Muscle of arm (tissue), 12 donors: Measurements from ENCODE around the gene MYOF. TPM values are rescaled to one million over a fixed set of nuclear protein-coding genes. Genes with fewer than 3 reads are reported as not detected.
A peak's percentile ranks its signal among the peaks of the same experiment; 100 is the strongest.
"Not testable (repeated sequence)": the region's sequence is repeated elsewhere in the genome, so short reads cannot be mapped to it uniquely, and the experiment has no call there.

ENCODE experiments used
- DNase-seq: peaks from one replicate; pipeline ENCODE4 v3.0.0-alpha.2; 2013
- polyA plus RNA-seq, 12 donors: library from polyadenylated mRNA; unstranded; fragments of 120-200 nt; gene quantifications; one replicate each; pipeline ENCODE4 v1.2.1, GENCODE V29; 2013; ENCODE audit not compliant: insufficient read length in 12 of 12

The MYOF gene
- polyA plus RNA-seq, 12 donors: 25.5 to 126 (median 60.3) TPM; not detected in 1

DNA sequence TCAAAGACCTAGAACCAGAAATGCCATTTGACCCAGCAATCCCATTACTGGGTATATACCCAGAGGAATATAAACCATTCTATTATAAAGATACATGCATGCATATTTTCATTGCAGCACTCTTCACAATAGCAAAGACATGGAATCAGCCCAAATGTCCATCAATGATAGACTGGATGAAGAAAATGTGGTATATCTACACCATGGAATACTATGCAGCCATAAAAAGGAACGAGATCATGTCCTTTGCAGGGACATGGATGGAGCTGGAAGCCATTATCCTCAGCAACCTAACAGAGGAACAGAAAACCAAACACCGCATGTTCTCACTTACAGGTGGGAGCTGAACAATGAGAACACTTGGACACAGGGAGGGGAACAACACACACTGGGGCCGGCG, 123.7 kb downstream of the MYOF start:
- not testable (repeated sequence) for DNase-seq

DNA sequence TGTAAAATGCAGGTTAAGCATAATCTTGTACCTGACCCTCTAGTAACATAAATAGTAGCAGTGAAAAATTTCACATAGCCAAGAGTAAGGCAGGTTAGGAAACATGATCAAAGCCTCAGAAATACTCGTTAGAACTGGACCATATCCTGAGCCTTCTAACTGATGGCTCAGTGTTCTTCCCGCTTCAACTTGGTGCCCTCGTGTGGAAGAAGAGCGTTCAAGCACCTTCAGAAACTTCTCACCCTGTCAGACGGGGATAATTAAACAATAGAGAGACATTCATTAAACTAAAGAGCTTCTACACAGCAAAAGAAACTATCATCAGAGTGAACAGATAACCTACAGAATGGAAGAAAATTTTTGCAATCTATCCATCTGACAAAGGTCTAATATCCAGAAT, 124.5 kb downstream of the MYOF start:
- no peak for DNase-seq

DNA sequence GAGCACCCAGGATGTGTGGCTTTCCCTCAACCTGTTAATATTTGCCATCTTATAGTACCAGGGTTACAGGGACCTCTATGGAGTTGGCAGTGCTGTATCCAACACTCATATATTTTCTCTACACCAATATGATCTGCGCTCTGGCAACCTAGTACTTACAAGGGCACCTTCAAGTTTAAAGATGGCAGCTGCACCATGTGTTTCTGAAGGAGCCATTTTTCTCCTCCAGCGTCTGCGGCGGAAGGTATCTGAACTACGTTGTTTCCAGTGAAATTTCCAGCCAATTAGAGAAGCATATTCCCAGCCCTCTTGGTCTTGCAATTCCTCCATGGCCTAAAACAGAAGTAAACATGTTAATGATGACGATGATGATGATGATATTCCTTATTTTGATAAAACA, 125.6 kb downstream of the MYOF start:
- DNase-seq: no peak

DNA sequence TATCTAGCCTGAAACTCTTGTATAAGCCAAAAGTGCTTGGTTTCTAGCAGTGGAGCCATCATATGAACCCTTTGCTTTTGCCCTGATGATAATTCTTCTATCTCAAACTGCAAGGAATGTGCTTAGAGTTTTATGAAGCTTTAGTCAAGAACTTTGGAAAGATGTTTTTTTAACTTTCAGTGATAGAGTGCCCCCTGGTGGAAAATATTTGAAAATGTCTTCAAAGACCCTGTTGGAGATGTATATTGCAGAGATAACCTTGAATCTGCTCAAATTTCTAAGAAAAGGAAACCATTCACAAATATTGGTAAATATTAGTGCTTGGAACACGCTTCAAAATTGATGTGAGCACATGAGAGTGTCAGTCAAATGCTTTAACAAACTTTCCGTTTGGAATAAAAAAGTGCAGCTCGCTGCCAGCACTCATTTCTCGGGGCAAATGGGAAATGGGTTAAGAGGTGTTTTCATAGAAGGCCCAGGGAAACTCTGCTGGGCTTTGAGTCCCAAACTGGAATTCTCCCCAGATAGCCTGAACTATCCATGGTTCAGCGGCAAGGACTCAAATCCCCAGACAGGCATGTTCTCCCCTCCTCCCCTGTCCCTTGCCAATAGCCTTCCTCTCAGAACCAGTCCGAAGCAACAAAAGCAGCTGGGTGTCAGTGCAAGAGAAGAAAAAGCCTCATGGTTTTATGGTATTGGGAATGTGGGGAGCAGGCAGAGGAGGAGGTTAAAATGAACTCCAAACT, 129.3 kb downstream of the MYOF start:
- DNase-seq: peak; percentile 38

DNA sequence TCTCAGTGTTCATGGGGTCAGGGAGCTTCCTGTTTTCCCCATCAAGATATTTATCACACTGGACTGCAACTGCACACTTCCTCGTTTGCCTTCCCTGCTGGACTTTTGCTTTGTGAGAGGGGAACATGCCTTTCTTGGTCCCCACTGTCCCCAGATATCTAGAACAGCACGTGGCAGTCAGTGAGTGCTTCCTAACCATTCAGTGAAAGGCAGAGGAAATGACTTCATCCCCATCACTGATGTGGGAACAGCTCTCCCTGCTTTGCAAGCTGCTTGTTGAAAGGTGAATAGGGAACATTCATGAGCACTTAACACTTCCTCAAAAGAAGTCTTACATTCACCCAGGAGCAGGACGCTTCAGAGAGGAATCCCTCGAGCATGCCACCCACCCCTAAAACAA, 135.4 kb downstream of the MYOF start:
- no peak for DNase-seq

DNA sequence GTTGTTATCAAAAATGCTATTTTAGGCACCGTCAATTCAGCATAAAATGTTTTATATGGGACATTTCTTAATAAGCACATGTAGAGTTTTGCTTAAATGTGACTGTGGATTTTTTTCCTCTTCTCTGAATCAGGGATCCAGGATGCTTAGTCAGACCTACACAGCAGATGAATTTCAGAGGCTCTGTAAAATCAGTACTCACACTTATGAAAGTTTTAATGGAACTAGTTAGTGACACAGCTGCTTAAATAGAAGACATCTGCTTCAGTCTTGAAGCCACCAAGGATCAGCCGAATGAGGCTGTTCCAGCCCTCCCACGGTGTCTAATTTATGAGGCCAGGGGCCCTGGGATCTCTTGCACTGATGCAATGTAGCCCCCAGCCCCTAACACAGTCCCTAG, 136.0 kb downstream of the MYOF start:
- no peak for DNase-seq

DNA sequence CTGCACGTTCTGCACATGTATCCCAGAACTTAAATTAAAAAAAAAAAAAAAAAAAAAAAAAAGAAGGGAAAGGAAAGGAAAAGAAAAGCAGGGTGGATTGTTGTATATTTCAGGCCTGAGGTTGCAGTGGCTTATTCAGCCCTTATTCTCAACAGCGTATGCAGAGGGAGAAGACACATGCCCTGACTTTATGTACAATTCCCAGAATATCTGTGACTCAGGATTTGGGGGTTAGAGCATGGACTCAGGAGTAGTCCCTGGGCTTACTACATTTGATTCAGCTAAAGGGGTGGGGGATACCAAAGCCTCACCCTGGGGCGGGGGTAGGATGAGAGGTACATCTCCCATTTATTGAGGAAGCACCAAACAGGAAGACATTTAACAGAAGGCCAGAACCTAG, 137.4 kb downstream of the MYOF start:
- no peak for DNase-seq

DNA sequence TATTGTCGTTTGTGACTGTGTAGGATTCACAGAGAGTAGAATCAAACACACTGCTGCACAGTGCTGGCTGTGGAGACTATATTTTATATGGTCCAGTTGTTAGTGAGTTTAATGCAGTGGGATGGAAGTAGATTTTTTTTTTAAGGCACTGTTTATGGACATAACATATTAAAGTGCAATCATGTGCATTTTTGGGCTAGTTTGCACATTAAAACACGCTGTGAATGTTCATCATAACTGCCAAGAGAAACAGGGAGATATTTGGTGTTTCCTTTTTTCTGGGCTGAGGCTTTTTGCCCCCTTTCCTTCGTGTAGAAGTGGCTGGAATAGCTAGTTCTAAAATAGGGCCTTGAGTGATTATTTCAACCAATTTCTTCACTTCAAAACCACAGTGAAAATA, 139.2 kb downstream of the MYOF start:
- DNase-seq: no peak

DNA sequence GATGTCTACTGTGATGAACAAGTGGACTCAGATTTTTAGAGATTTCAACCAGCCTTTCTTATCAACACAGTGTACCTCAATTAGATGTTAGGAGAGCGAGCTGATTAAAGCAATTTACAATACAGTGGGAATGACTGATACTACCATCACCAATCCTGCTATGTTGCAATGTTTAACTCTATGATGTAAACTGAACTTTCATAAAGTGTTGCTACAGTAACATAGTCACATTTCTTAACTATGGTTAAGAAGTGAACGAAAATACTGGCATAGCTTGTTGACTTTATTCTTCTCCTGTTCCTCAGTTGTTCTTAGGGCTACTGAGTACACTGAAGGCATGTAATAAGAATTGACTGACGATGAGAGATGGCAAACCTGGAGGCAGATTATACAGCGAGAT, 139.8 kb downstream of the MYOF start:
- no peak for DNase-seq

DNA sequence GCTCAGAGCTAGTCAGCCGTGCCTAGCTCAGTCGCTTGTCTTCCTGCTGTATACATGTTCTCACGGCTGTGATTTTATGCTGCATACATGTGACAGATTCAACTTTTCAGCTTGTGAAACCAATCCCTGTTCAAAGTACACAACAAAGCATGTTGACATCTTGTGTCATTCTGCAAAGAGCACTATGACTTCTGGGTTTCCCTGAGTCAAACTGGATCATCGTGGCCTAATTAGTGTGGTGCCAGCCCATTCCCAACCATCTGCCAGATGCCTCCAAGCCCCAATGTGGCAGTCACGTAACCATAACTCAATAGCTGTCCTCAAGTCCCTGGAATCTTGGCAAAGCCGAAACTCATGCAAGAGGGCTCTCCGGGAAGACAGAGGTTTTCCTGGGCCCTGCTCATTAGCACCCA, 144.8 kb downstream of the MYOF start:
- DNase-seq: no peak

DNA sequence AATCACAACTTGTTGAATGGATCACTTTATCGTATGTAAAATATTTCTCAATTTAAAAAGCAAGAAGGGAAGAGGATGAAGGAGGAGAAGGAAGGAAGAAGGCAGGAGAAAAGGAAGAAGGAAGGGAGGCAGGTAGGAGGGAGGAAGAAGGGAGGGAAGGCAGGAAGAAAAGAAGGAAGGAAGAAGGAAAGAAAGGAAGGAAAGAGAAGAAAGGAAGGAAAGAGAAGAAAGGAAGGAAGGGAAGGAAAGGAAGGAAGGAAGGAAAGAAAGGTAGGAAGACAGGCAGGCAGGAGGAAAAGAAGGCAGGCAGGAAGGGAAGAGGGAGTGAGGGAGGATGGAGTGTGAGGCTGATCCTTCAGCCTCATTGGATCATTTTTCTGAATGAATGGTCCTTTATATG, 145.5 kb downstream of the MYOF start:
- DNase-seq: no peak

DNA sequence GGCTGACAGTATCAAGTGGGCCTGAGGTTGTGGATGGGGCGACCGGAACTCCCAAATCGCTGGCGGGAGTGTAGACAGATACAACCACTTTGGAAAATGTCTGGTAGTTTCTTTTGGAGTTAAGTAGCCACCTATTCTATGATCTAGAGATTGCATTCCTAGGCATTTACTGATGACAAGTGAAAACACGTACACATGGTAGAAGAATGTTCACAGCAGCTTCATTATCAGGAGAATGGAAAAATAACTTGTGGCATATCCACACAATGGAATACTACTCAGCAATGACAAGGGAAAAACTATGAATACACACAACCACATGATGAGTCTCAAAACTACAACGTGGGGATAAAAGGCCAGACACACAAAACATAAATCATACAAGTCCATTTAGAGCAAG, 146.0 kb downstream of the MYOF start:
- no peak for DNase-seq

DNA sequence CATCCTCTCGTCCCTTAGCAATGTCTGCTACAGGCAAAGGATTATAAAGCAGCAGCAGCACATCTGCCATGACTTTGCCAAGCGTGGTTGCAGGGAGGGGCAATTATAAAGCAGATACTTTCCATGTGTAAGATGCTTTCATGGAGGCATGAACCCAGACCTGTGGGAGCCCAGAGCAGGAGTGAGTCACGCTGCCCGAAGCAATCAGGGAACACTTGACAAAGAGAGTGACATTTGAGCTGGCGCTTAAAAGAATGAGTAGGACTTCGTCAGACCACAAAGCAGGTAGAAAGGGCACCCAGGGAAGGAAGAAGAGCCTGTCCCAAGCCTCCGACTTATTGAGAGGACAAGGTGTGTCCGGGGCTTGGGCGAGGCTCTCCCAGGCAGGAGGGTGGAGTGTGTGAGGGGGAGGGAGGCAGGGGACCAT, 147.2 kb downstream of the MYOF start:
- no peak for DNase-seq

DNA sequence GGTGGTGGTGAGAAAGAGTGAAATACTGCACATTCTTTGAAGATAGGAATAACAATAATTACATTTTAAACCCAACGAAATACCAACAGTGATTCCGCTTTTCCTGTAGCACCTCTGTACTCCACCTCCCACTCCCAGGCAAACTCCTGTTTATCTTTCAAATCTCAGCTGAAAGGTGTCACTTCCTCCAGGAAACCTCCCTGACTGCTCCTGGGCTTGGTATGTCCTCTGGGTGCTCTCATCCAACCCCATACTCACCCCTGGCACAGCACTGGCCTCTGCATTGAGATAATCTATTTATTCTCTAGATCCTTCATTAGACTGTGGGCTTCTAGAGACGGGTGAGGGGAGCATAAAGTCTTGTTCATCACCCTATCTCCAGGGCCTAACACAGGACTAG, 148.0 kb downstream of the MYOF start:
- no peak for DNase-seq

DNA sequence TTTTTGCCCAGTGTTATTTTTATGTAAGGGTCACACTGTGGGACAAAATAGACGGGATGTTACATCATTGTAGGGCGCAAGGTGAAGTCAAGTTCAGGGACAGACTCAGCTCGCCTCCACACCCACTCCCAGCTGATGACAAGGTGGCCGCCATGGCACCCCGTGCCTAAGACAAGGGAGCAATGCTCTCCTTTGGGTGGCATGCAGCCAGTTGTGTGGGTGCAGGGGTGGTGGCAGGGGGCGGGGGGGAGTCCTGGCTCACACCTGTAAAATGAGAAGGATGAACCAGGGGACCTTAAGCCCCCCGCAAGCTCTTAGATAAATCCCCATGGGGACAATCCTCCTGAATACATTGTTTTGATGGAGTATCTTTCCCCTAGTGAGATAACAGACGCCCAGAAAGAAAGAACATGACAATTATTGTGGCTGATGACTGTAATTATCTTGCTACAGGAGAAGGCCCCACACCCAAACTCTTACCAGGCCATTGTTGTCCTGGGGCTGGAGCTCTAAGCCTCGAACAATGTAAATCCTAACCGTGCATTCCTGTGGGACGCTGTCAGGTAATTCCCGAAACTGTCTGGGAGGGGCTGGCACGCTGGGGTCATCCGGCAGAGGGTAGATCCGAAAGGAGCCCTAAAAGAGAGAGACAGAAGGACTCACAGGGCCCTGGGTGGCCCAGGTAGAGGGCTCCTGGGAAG, 148.7 kb downstream of the MYOF start:
- no peak for DNase-seq

DNA sequence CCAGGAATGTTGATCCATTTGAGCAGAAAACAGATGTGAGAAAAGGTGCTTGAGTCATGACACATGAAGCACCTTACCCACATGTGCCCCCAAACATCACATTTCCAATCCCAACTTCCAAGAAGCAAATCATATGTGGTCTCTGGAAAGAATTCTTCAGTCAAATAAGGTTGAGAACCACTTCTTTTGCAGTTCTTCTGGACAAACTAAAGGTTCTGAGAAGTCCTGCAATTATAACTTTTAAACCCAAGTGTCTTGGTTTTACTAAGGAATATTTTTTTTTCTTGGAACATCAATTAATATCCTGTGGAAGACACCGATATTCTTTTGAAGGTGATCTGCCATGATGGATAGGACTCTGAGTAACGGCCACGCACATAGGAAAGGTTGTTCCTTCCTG, 151.3 kb downstream of the MYOF start:
- no peak for DNase-seq

DNA sequence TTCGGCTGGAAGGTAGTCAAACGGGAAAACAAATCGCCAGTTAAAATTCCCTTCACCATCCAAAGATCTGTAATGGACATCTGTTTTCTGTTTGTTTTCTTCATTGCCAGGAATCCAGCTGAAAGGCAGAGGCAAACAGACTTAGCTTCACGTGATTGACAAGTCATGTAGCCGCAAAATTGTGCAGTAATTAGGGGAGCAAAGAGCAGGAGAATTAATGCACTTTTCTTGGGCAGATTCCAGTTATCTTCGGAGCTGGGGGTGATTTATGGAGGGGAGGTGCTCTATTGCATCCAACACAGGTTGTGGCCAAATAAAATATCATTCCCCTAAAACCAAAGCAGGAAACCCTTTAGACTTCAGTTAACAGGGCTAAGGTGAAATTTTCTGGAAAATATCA, 162.2 kb downstream of the MYOF start:
- no peak for DNase-seq

DNA sequence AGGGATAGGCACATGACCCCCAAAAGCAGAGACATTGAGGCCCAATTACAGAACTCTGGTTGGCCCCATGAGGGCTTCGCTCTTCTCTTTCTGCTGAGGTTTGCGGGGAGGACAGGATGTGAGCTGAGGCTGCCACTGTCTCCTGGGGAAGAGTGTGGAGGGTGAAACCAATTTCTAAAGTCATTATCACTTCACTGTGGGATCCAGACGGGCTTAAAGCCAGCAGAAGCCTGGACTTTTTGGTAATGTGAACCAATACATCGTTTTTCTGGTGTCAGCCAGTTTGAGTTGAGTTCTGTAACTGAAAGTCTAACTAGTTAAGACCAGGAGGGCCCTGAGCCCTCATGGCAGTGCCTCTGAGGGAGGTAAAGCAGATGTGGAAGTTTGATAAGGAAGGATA, 163.0 kb downstream of the MYOF start:
- no peak for DNase-seq

DNA sequence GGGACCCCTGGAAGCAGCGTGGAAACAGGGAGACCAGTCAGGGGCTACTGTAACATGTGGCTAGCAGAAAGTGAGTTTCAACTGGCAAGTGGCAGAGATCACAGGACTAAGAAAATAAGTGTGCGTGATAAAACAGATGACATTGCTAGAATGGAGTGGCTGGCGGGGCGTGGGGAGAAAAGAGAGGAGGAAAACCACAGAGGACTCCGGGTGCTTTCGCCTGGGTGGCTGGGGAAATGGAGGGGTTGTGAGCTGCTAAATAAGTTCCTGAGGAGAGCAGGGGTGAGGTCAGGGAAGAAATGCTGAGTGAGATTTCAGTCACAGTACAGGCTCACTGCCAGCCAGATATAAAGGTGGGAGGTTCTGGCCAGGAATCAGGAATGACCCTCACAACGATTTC, 166.9 kb downstream of the MYOF start:
- no peak for DNase-seq

DNA sequence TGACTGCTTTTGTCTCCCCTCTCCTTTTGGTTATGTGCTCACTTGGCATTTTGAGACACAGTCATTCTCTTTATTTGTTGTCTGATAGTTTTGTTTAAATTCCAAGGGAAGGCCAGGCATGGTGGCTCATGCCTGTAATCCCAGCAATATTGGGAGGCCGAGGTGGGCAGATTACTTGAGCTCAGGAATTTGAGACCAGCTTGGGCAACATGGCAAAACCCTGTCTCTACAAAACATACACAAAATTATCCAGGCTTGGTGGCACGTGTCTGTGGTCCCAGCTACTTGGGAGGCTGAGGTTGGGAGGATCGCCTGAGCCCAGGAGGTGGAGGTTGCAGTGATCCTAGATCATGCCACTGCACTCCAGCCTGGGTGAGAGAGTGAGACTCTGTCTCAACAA, 167.5 kb downstream of the MYOF start:
- not testable (repeated sequence) for DNase-seq

DNA sequence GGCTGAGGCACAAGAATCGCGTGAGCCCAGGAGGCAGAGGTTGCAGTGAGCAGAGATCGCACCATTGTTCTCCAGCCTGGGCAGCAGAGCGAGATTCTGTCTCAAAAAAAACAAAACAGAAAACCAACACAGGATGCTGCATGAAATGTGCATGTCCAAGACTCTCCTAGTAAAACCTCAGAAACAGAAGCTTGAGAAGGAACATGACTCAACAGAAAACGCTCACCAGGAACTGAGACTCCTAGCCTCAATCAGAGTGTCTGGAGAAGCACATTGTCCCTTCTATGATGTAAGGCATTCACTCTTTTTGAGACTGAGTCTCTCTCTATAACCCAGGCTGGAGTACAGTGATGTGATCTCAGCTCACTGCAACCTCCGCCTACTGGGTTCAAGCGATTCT, 168.3 kb downstream of the MYOF start:
- no peak for DNase-seq

DNA sequence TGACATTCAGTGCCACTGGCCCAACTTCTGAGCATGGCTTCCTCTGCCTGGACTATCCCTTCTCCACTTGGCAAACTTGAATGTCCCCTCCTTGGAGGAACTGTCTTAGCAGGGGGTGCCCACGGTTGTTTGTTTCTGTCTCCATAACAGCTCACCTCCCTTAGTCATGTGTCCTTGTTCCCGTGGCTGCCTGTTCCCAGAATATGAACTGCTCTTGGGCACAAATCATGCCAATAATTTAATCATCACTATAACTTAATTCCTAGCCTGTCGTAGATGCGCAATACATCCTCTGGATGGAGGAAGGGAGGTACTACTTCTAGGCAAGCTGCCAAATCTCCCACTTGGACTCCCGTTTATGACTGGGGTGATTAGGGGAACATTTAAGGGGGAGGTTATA, 173.1 kb downstream of the MYOF start:
- DNase-seq: no peak

DNA sequence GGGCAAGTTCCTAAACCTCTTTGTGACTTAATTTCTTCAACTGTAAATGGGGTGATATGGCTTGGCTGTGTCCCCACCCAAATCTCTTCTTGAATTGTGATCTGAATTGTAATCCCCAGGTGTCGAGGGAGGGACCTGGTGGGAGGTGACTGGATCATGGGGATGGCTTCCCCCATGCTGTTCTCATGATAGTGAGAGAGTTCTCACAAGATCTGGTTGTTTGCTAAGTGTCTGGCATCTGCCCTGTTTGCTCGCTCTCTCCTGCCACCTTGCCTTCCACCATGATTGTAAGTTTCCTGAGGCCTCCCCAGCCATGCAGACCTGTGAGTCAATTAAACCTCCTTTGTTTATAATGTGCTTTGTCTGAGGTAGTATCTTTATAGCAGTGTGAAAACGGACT, 177.0 kb downstream of the MYOF start:
- no peak for DNase-seq

DNA sequence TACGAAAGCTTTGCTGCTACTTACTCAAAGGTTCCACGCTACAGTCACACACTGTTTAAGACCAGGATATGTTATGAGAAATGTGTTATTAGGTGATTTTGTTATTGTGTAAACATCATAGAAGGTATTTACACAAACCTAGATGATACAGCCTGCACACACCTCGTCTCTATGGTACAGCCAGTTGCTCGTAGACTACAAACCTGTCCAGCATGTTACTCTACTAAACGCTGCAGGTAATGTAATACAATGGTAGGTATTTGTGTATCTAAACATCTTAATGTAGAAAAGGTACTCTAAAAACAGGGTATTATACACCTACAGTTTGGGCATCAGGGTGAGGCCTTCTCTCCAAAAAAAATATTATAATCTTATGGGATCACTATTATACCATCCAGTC, 181.2 kb downstream of the MYOF start:
- DNase-seq: no peak
